Measurements from ENCODE around the gene STAP2.

STAP2 gene

GRCh38 chr19:4378886-4379285, 40.3 kb upstream of the STAP2 start:
- DNase-seq (ENCODE audit: low read depth in 2 of 2), result no peak
- no peak overlapping the region for H3K4me3 ChIP-seq (replicated peaks in 1 of 2; ENCODE audit: low read depth in 2 of 2, low read length in 2 of 2)
- TF ChIP-seq CTCF (IDR thresholded peaks at IDR 0.05; ENCODE audit: low read depth, low read length), result no peak

GRCh38 chr19:4376991-4377781, 38.6 kb upstream of the STAP2 start:
- DNase-seq (ENCODE audit: low read depth in 2 of 2), result no peak
- no peak for TF ChIP-seq CTCF (IDR thresholded peaks at IDR 0.05; ENCODE audit: low read depth, low read length)
- no peak overlapping the region for H3K4me3 ChIP-seq (replicated peaks in 1 of 2; ENCODE audit: low read depth in 2 of 2, low read length in 2 of 2)

- TF ChIP-seq CTCF (IDR thresholded peaks at IDR 0.05; ENCODE audit: low read depth, low read length), result no peak
- H3K4me3 ChIP-seq (replicated peaks in 1 of 2; ENCODE audit: low read depth in 2 of 2, low read length in 2 of 2), result no peak overlapping the region
- DNase-seq (ENCODE audit: low read depth in 2 of 2), result no peak
Measured at GRCh38 chr19:4376671-4376990, 38.0 kb upstream of the STAP2 start.

GRCh38 chr19:4376028-4376670, 37.5 kb upstream of the STAP2 start:
- no peak for DNase-seq (ENCODE audit: low read depth in 2 of 2)
- TF ChIP-seq CTCF (IDR thresholded peaks at IDR 0.05; ENCODE audit: low read depth, low read length), result no peak

GRCh38 chr19:4375164-4376027, 36.8 kb upstream of the STAP2 start:
- TF ChIP-seq CTCF (IDR thresholded peaks at IDR 0.05; ENCODE audit: low read depth, low read length), result peak; percentile 45
- DNase-seq (ENCODE audit: low read depth in 2 of 2), result peak; percentile 77 to 85
- H3K4me3 ChIP-seq (replicated peaks in 1 of 2; ENCODE audit: low read depth in 2 of 2, low read length in 2 of 2), result no peak overlapping the region

More at GRCh38 chr19:4376028-4376670, 37.5 kb upstream of the STAP2 start:
- H3K4me3 ChIP-seq (replicated peaks in 1 of 2; ENCODE audit: low read depth in 2 of 2, low read length in 2 of 2), result no peak overlapping the region

GRCh38 chr19:4374498-4375163, 36.0 kb upstream of the STAP2 start:
- H3K4me3 ChIP-seq (replicated peaks in 1 of 2; ENCODE audit: low read depth in 2 of 2, low read length in 2 of 2), result no peak overlapping the region
- DNase-seq (ENCODE audit: low read depth in 2 of 2), result peak; percentile 88 to 95
- TF ChIP-seq CTCF (IDR thresholded peaks at IDR 0.05; ENCODE audit: low read depth, low read length), result peak; percentile 47
